ENCODE results near the gene SORCS2. TPM values are rescaled to one million over a fixed set of nuclear protein-coding genes. Genes with fewer than 3 reads are reported as not detected.

SORCS2 gene
- total and polyA plus RNA-seq, 2 of the 4 experiments (the other 2 are of a cell fraction): 0.36 to 0.62 TPM

- H2AFZ ChIP-seq (replicated peaks; ENCODE audit: low read length, poor library complexity): no peak overlapping the region
- WGBS, 2 experiments (ENCODE audit: extremely low coverage in 2 of 2, insufficient read length in 1 of 2): 25% methylated on average over 5 of the region's 14 CpGs; no CpG with 5 or more reads in 1 of the 2 experiments
- intact Hi-C loops (cut with micrococcal nuclease): no loop called here
These were observed 169.1 kb downstream of the SORCS2 start for GRCh38 chr4:7361280-7361895.

More at GRCh38 chr4:7361280-7361895, 169.1 kb downstream of the SORCS2 start:
- Histone ChIP-seq H2BK15ac (ENCODE audit: low read depth, low read length) (no peak overlapping the region), H3K14ac (replicated peaks; ENCODE audit: low read depth, low read length) (no peak overlapping the region), H4K8ac (ENCODE audit: low read depth in 2 of 2, low read length in 2 of 2) (no peak overlapping the region), H3K27ac (ENCODE audit: insufficient read depth, low read length) (no peak overlapping the region), H4K20me1 (ENCODE audit: insufficient read depth, low read length) (no peaks in the 10 kb centered on the region; the same call in 1 of the 2 replicates), H3K9ac (ENCODE audit: low read depth, low read length) (no peak overlapping the region), H3K79me1 (ENCODE audit: low read depth in 1 of 2, low read length in 2 of 2) (no peaks in the 10 kb centered on the region), H3K4me1 (ENCODE audit: control insufficient read depth, insufficient read depth, low read length) (0 out of 2 replicates have a peak, but pooled peaks cover 2% of the 10 kb centered on the region), H3K4ac (ENCODE audit: low read depth, low read length) (no peak overlapping the region), H4K91ac (ENCODE audit: insufficient read depth, low read depth, low read length) (no peak overlapping the region), H3K23ac (ENCODE audit: low read depth, low read length) (no peak overlapping the region), H3K9me3 (ENCODE audit: control insufficient read depth, insufficient read depth, low read length) (no peaks in the 10 kb centered on the region), H3K9me1 (ENCODE audit: insufficient read depth, low read length) (no peaks in the 10 kb centered on the region), H3K4me3 (ENCODE audit: insufficient read depth, low read depth, low read length) (no peak overlapping the region), H4K5ac (ENCODE audit: low read depth, low read length) (no peak overlapping the region), H3K4me2 (ENCODE audit: low read depth, low read length) (no peak overlapping the region), H3K56ac (ENCODE audit: extremely low read depth, insufficient read depth, low read length) (no peak overlapping the region), H3K27me3 (ENCODE audit: control insufficient read depth, insufficient read depth, low read length) (peaks cover 35% of the 10 kb centered on the region), H2AK9ac (replicated peaks; ENCODE audit: low read depth, low read length, poor library complexity) (no peak overlapping the region), H3K18ac (ENCODE audit: low read depth, low read length) (no peak overlapping the region), H2BK120ac (ENCODE audit: low read depth, low read length) (no peak overlapping the region), H2AK5ac (ENCODE audit: low read depth, low read length) (no peak overlapping the region), H2BK20ac (ENCODE audit: low read depth, low read length) (no peak overlapping the region), H3K36me3 (ENCODE audit: control insufficient read depth, insufficient read depth, low read length) (no peaks in the 10 kb centered on the region), H2BK5ac (ENCODE audit: low read depth, low read length, poor library complexity, severe bottlenecking) (no peak overlapping the region)
- DNase-seq: no peak
- TF ChIP-seq CTCF (conservative IDR thresholded peaks at IDR 0.05; ENCODE audit: low read depth, low read length): no peak
- no peak for TF ChIP-seq SMC3 (IDR thresholded peaks at IDR 0.05; ENCODE audit: low read depth, low read length)
- TF ChIP-seq FOS (IDR thresholded peaks at IDR 0.05; ENCODE audit: low read depth, low read length): no peak
- no peak for TF ChIP-seq MAZ (IDR thresholded peaks at IDR 0.05; ENCODE audit: borderline replicate concordance, low read depth, low read length)
- no peak for TF ChIP-seq USF2 (IDR thresholded peaks at IDR 0.05; ENCODE audit: low read depth, low read length)
- dilution Hi-C loops (cut with HindIII; ENCODE audit: low sequenced_read_pairs, unreplicated experiment): no loop called here
- no TSS peak for BruUV-seq (replicated peaks)
- POLR2A ChIA-PET (ENCODE audit: unreplicated experiment): no interaction called here
- ATAC-seq (ENCODE audit: low read depth): no peak
- in situ Hi-C loops (cut with MboI; ENCODE audit: low sequenced_read_pairs): no loop called here
- CTCF ChIA-PET: no interaction called here
